ENCODE results near the gene DNAH8.

GRCh38 chr6:38824243-38824894 is 109.3 kb downstream of the DNAH8 start:
- TF ChIP-seq CTCF (IDR thresholded peaks at IDR 0.05 in 4 of 5, conservative IDR thresholded peaks at IDR 0.05 in 1 of 5) (no peak), POLR2A (IDR thresholded peaks at IDR 0.05) (no peak)

Measured in gastrocnemius medialis (tissue), 4 donors.